B cell (primary cell): ENCODE data around the gene HOMEZ. TPM values are rescaled to one million over a fixed set of nuclear protein-coding genes. Genes with fewer than 3 reads are reported as not detected.
A peak's percentile ranks its signal among the peaks of the same experiment; 100 is the strongest.

Experiments
- ATAC-seq: fragments of 200-7000 bp; cut with Tn5 transposase; one replicate; pipeline ENCODE4 v1.10.0; 2021; ENCODE audit warnings: low read depth, mild to moderate bottlenecking, moderate number of reproducible peaks, moderate library complexity
- CTCF ChIA-PET: fragments of 350-600 bp; sonication (Branson Sonifier 250); formaldehyde crosslinking; loops from one replicate; lab custom pipeline; 2021; ENCODE audit warnings: antibody characterized with exemption, inconsistent platforms; lab: Charles Lee
- POLR2A ChIA-PET: fragments of 350-600 bp; sonication (Branson Sonifier 250); formaldehyde crosslinking; loops from one replicate; lab custom pipeline; 2021; ENCODE audit warnings: antibody characterized with exemption; lab: Charles Lee
- DNase-seq: peaks from one replicate; pipeline ENCODE4 v3.0.0; 2013
- H2AFZ ChIP-seq: 2 replicates; pipeline ENCODE4 v1.6.1; 2012; ENCODE audit warnings: mild to moderate bottlenecking, low read depth, low read length; ENCODE audit not compliant: insufficient read depth, poor library complexity, severe bottlenecking
- H3K27ac ChIP-seq, 2 donors: 1 replicate in 1 of 2; 2 replicates in 1 of 2; pipeline ENCODE4 v1.5.1; 2012 to 2013; ENCODE audit warnings: low read length in 2 of 2, mild to moderate bottlenecking in 2 of 2, moderate library complexity in 1 of 2
- H3K27me3 ChIP-seq, 4 experiments: fragments of 200-600 bp in 1 of 4; sonication (generic) in 1 of 4; replicated peaks in 1 of 4; 1 replicate in 2 of 4; 2 replicates in 2 of 4; pipeline versions ENCODE4 v1.6.1 to v1.7.0; 2013 to 2016; ENCODE audit warnings: low read length in 3 of 4, mild to moderate bottlenecking in 2 of 4, mixed read lengths in 1 of 4, moderate library complexity in 1 of 4; ENCODE audit not compliant: insufficient read depth in 4 of 4, control insufficient read depth in 3 of 4; ENCODE audit errors: control extremely low read depth in 1 of 4
- H3K36me3 ChIP-seq, 2 experiments: replicated peaks in 1 of 2; 1 replicate in 1 of 2; 2 replicates in 1 of 2; pipeline versions ENCODE4 v1.6.1 to v1.7.1; 2013; ENCODE audit warnings: low read length in 1 of 2; ENCODE audit not compliant: insufficient read depth in 2 of 2, control insufficient read depth in 1 of 2; ENCODE audit errors: control extremely low read depth in 1 of 2, extremely low read depth in 1 of 2
- H3K4me1 ChIP-seq, 2 donors: fragments of 200-600 bp in 1 of 2; sonication (generic) in 1 of 2; 1 replicate in 1 of 2; 2 replicates in 1 of 2; pipeline versions ENCODE4 v1.5.1 to v1.6.1; 2013 to 2017; ENCODE audit warnings: low read length in 2 of 2; ENCODE audit not compliant: control insufficient read depth in 2 of 2, insufficient read depth in 2 of 2
- H3K4me2 ChIP-seq: replicated peaks from 2 replicates; pipeline ENCODE3; 2012; ENCODE audit warnings: mild to moderate bottlenecking, low read depth, low read length; ENCODE audit not compliant: poor library complexity, severe bottlenecking
- H3K4me3 ChIP-seq, 5 experiments: fragments of 200-600 bp in 1 of 5; sonication (generic) in 1 of 5; 1 replicate in 3 of 5; 2 replicates in 2 of 5; pipeline versions ENCODE4 v1.5.1 to v1.7.0; 2011 to 2016; ENCODE audit warnings: low read length in 4 of 5, mild to moderate bottlenecking in 4 of 5, low read depth in 2 of 5, control low read depth in 1 of 5, moderate library complexity in 1 of 5; ENCODE audit not compliant: insufficient read depth in 1 of 5; ENCODE audit errors: control extremely low read depth in 1 of 5, extremely low read depth in 1 of 5
- H3K79me2 ChIP-seq: fragments of 200-600 bp; sonication (generic); one replicate; pipeline ENCODE4 v1.6.0; 2016; ENCODE audit warnings: low read length; ENCODE audit not compliant: control insufficient read depth, insufficient read depth
- H3K9ac ChIP-seq: fragments of 200-600 bp; sonication (generic); 2 replicates; pipeline ENCODE4 v1.6.1; 2017; ENCODE audit warnings: mild to moderate bottlenecking, low read length, moderate library complexity
- H3K9me3 ChIP-seq, 3 donors: one replicate each; pipeline versions ENCODE4 v1.6.1 to v1.7.1; 2013; ENCODE audit warnings: low read length in 2 of 3; ENCODE audit not compliant: control insufficient read depth in 2 of 3, insufficient read depth in 1 of 3; ENCODE audit errors: control extremely low read depth in 1 of 3
- H4K20me1 ChIP-seq: 2 replicates; pipeline ENCODE4 v1.6.0; 2012; ENCODE audit warnings: mild to moderate bottlenecking, low read length; ENCODE audit not compliant: insufficient read depth, control insufficient read depth, poor library complexity, severe bottlenecking
- H3K27ac Mint-ChIP-seq: one replicate; pipeline ENCODE4 v1.8.0; 2021; ENCODE audit warnings: mixed read lengths
- H3K27me3 Mint-ChIP-seq: one replicate; pipeline ENCODE4 v1.8.0; 2021; ENCODE audit warnings: mixed read lengths
- H3K4me1 Mint-ChIP-seq: one replicate; pipeline ENCODE4 v1.8.0; 2021; ENCODE audit warnings: mixed read lengths
- H3K4me3 Mint-ChIP-seq: one replicate; pipeline ENCODE4 v1.8.0; 2021; ENCODE audit warnings: mixed read lengths
- H3K9me3 Mint-ChIP-seq: one replicate; pipeline ENCODE4 v1.8.0; 2022; ENCODE audit warnings: mixed read lengths; ENCODE audit not compliant: insufficient read depth
- CTCF ChIP-seq: fragments of 200-600 bp; IDR thresholded peaks from one replicate; pipeline ENCODE4 v1.8.0; 2022; ENCODE audit warnings: antibody characterized with exemption, mild to moderate bottlenecking
- EZH2 ChIP-seq: IDR thresholded peaks from 2 replicates; pipeline ENCODE4 v1.6.1; 2012; ENCODE audit warnings: borderline replicate concordance, low read depth, mild to moderate bottlenecking, moderate library complexity, low read length; ENCODE audit not compliant: insufficient read depth, poor library complexity, severe bottlenecking
- WGBS: methylation state at CpG from one replicate; pipeline ENCODE4 v1.1.5; 2013; ENCODE audit warnings: missing lambda C conversion rate; ENCODE audit not compliant: insufficient coverage; 5-methylcytosine and 5-hydroxymethylcytosine counted together
- intact Hi-C: fragments of 100-400 bp; cut with micrococcal nuclease; formaldehyde crosslinking; loops from one replicate; pipeline ENCODE4 v1.10.0; 2022
- polyA plus RNA-seq: library from polyadenylated mRNA; depleted of rRNA; stranded (reverse); fragments of >200 nt; gene quantifications from 2 replicates; pipeline ENCODE4 v1.2.3, GENCODE V29; 2012
- total RNA-seq, 2 donors: library from RNA; stranded (reverse); fragments of 120-200 nt in 1 of 2; gene quantifications; 1 replicate in 1 of 2; 2 replicates in 1 of 2; pipeline versions ENCODE4 v1.2.3 to v1.2.4, GENCODE V29; 2013 to 2022

The HOMEZ gene
- total and polyA plus RNA-seq, 2 donors (not counting 1 experiment from before 2014, with no cell fraction given): 4.2 to 15.5 TPM

GRCh38 chr14:23307146-23307530 is 21.2 kb upstream of the HOMEZ start:
- Histone ChIP-seq H3K4me1 (peaks cover 14 to 30% of the 10 kb centered on the region in 2 donors), H3K9ac (peak overlapping the region; percentile 64), H3K4me3 (peak overlapping the region in 4 of 5 experiments; percentile 31 to 59 (median 46)), H2AFZ (peak overlapping the region; percentile 86), H3K79me2 (no peaks in the 10 kb centered on the region), H3K9me3 (peaks cover 0 to 3% (median 0%) of the 10 kb centered on the region in 3 donors), H3K36me3 (no peaks in the 10 kb centered on the region), H3K27me3 (no peaks in the 10 kb centered on the region), H3K4me2 (peak overlapping the region; percentile 76), H3K27ac (peak overlapping the region; percentile 54 to 78), H4K20me1 (no peaks in the 10 kb centered on the region)
- WGBS: 29% methylated on average over 4 of the region's 5 CpGs
- ATAC-seq (no peak), DNase-seq (no peak)
- Mint-ChIP-seq H3K27ac (peak overlapping the region; percentile 85), H3K4me3 (peak overlapping the region; percentile 81), H3K4me1 (peaks cover 33% of the 10 kb centered on the region), H3K27me3 (no peaks in the 10 kb centered on the region), H3K9me3 (no peaks in the 10 kb centered on the region)
- ChIA-PET CTCF (interaction anchor here (2.9 to 3.2 kb wide), 2 partner anchors 12 to 14 kb away, joined by 12 to 27 read pairs; partner anchors contain the start of gene PABPN1), POLR2A (interaction anchor here (0.6 to 1.8 kb wide), 3 partner anchors 10 to 41 kb away, joined by 3 to 13 read pairs (median 7); partner anchors contain the start of gene PABPN1)
- intact Hi-C loops: loop anchor here (10.0 kb wide), 1 partner anchor 302 kb away; no protein-coding TSS in a partner anchor
- TF ChIP-seq EZH2: no peak
- no peak for TF ChIP-seq CTCF
